GM13976 (cell line): ENCODE data around the gene KIR2DL3.

Experiments used
- DNase-seq: peaks from one replicate; pipeline ENCODE4 v3.0.0; 2012; ENCODE audit warnings: low spot score
- in situ Hi-C: fragments of 300-500 bp; cut with MboI; formaldehyde crosslinking; loops from one replicate; pipeline ENCODE4 v1.12.0; 2022; ENCODE audit warnings: low sequenced_read_pairs, mixed read lengths, inconsistent platforms; ENCODE audit not compliant: unreplicated experiment
- TF ChIP-seq, protein P1 (sequence below): IDR thresholded peaks from 2 replicates; pipeline ENCODE4 v1.5.1; 2012; ENCODE audit warnings: borderline replicate concordance, mild to moderate bottlenecking; ENCODE audit not compliant: insufficient read depth; ENCODE audit errors: extremely low read depth, missing control alignments, control extremely low read depth

KIR2DL3 gene

DNA sequence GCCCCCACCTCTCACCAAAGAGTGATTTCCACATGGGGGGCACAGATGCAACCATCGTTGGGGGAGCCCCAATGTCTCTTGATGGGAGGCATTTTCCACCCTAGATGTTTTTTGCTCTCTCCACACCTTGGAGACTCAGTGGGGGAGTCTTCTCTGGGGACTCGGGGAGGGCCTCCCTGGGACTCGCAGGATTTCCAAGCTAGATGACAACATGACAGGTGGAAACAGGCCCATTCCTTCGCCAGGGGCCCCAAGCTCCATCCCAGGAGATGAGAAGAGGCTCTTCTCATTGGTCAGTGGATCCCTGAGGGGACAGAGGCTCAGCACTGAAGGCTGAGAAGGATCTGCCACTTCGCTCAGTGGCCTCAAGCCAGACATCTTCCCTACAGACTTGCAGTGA lies 52.4 kb downstream of the KIR2DL3 start:
- in situ Hi-C loops, result no loop called here
- no peak for DNase-seq
- TF ChIP-seq, protein P1, sequence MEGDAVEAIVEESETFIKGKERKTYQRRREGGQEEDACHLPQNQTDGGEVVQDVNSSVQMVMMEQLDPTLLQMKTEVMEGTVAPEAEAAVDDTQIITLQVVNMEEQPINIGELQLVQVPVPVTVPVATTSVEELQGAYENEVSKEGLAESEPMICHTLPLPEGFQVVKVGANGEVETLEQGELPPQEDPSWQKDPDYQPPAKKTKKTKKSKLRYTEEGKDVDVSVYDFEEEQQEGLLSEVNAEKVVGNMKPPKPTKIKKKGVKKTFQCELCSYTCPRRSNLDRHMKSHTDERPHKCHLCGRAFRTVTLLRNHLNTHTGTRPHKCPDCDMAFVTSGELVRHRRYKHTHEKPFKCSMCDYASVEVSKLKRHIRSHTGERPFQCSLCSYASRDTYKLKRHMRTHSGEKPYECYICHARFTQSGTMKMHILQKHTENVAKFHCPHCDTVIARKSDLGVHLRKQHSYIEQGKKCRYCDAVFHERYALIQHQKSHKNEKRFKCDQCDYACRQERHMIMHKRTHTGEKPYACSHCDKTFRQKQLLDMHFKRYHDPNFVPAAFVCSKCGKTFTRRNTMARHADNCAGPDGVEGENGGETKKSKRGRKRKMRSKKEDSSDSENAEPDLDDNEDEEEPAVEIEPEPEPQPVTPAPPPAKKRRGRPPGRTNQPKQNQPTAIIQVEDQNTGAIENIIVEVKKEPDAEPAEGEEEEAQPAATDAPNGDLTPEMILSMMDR, result no peak

DNA sequence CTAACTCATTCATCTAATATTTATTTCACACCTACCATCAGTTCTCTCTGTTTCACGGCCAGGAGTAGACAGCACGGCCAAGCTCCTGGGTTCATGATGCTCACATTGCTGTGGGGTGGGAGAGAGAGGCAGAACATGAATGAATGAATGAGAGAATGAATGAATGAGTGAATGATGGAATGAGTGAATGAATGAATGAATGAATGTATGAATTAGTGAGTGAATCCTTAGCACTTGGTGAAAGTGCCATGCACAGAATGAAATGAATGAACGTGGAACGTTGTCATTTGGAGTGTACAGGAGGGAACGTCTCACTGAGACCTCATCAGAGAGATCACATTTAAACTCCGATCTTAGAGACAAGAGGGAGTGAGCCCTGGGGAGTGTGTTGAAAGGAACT lies 53.2 kb downstream of the KIR2DL3 start:
- in situ Hi-C loops, result no loop called here
- TF ChIP-seq, protein P1, result no peak
- DNase-seq, result no peak

DNA sequence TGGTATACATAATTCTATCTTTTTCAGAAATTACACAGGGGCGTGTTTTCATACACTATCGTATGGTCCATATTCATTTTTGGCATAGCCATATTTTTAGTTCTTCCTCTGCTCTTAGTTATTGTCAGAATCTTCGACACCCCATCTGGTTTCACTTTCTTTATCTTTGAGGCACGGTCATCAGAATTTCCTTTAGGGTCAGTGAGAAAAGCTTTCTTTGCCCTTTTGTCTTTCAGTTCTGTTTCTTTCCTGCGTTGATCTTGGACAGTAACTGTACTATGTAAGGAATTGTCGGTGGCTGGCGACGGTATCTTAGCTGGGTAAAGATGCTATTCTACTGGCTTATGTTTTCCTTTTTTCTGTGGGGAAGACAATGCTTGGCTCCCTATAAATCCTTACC lies 54.5 kb downstream of the KIR2DL3 start:
- DNase-seq, result peak; percentile 52
- in situ Hi-C loops, result no loop called here

DNA sequence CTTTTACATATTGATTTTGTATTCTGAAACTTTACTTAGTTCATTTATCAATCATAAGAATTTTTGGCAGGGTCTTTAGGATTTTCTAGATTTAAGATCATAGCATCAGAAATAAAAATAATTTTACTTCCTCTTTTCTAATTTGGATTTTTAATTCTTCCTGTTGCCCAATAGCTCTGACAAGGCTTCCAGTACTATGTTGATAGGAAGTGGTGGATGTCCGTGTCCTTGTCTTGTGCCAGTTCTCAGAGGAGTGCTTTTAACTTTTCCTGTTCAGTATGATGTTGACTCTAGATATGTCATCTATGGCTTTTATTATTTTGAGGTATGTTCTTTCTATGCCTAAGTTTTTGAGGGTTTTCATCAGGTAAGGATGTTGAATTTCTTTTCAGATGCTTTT lies 57.4 kb downstream of the KIR2DL3 start:
- no peak for DNase-seq
- in situ Hi-C loops, result no loop called here
- TF ChIP-seq, protein P1, result no peak

More for the DNA sequence above, 54.5 kb downstream of the KIR2DL3 start:
- TF ChIP-seq, protein P1, result no peak
